Stomach (tissue), 9 donors: Measurements from ENCODE around the gene YWHAG. TPM values are rescaled to one million over a fixed set of nuclear protein-coding genes. Genes with fewer than 3 reads are reported as not detected.

Experiments
- DNase-seq, 2 donors: peaks; one replicate each; pipeline versions ENCODE4 v3.0.0 to v3.0.0-alpha.2; 2013 to 2019
- H3K27ac ChIP-seq, 5 donors: fragments of 200-600 bp in 4 of 5; sonication (generic) in 4 of 5; one replicate each; pipeline ENCODE4 v1.5.1; 2013 to 2019; ENCODE audit warnings: mild to moderate bottlenecking in 1 of 5, moderate library complexity in 1 of 5
- H3K27me3 ChIP-seq, 3 donors: fragments of 200-600 bp; sonication (generic); one replicate each; pipeline ENCODE4 v1.5.1; 2017 to 2019; ENCODE audit warnings: mixed run types in 1 of 3
- H3K36me3 ChIP-seq, 4 donors: fragments of 200-600 bp; sonication (generic); 1 replicate in 3 of 4; 2 replicates in 1 of 4; pipeline ENCODE4 v1.5.1; 2016 to 2019
- H3K4me1 ChIP-seq, 4 donors: fragments of 200-600 bp; sonication (generic); one replicate each; pipeline ENCODE4 v1.5.1; 2016 to 2019
- H3K4me3 ChIP-seq, 4 donors: fragments of 200-600 bp; sonication (generic) in 3 of 4; one replicate each; pipeline ENCODE4 v1.5.1; 2016 to 2019; ENCODE audit warnings: mild to moderate bottlenecking in 1 of 4
- H3K9me3 ChIP-seq, 4 donors: fragments of 200-600 bp; sonication (generic); one replicate each; pipeline ENCODE4 v1.5.1; 2016 to 2019
- CTCF ChIP-seq, 7 experiments: fragments of 450-650 bp in 4 of 7; fragments of 200-600 bp in 3 of 7; sonication (generic) in 3 of 7; IDR thresholded peaks; one replicate each; pipeline ENCODE4 v1.5.1; 2016 to 2019; ENCODE audit warnings: antibody characterized with exemption in 7 of 7, control low read depth in 2 of 7, mild to moderate bottlenecking in 1 of 7
- EP300 ChIP-seq: sonication (generic); formaldehyde crosslinking; IDR thresholded peaks from one replicate; pipeline ENCODE4 v1.6.1; 2017; ENCODE audit warnings: antibody characterized with exemption
- POLR2A ChIP-seq, 4 donors: fragments of 450-650 bp; IDR thresholded peaks; one replicate each; pipeline ENCODE4 v1.6.1; 2016; ENCODE audit warnings: antibody characterized with exemption in 4 of 4, control low read depth in 2 of 4, mild to moderate bottlenecking in 1 of 4, moderate library complexity in 1 of 4
- POLR2AphosphoS5 ChIP-seq, 3 donors: sonication (generic); formaldehyde crosslinking; IDR thresholded peaks; one replicate each; pipeline ENCODE4 v1.6.1; 2016; ENCODE audit warnings: antibody characterized with exemption in 3 of 3
- WGBS, 5 donors: extraction: QIAGEN DNeasy Blood & Tissue Kit in 3 of 5; methylation state at CpG; one replicate each; pipeline versions ENCODE4 v1.1.5 to v1.1.7; 2013 to 2018; 5-methylcytosine and 5-hydroxymethylcytosine counted together
- intact Hi-C: fragments of 100-400 bp; cut with DNase I; formaldehyde crosslinking; loops from one replicate; pipeline ENCODE4 v1.15.1; 2023; ENCODE audit warnings: low total_unique reads
- polyA plus RNA-seq, 3 donors: library from polyadenylated mRNA; stranded (reverse); fragments of 200-250 nt; gene quantifications; one replicate each; pipeline ENCODE4 v1.2.3, GENCODE V29; 2013
- total RNA-seq, 5 donors: library from RNA; depleted of rRNA; stranded (reverse); fragments of >200 nt; gene quantifications; one replicate each; pipeline versions ENCODE4 v1.1.0 to v1.2.3, GENCODE V29; 2014 to 2016
- donor health status: healthy with polysubstance abuse.
- donor health status: Bipolar disorder and iron deficiency.
- donor health status: healthy.

Gene YWHAG
- total and polyA plus RNA-seq, 8 donors = 26.7 to 64.6 (median 45.9) TPM

- WGBS, 5 donors = 48 to 64% (median 62%) methylated on average over 9 of the region's 9 CpGs
- intact Hi-C loops = no loop called here
- Histone ChIP-seq H3K27ac (no peak overlapping the region), H3K27me3 (no peaks in the 10 kb centered on the region), H3K4me1 (peaks cover 25 to 79% (median 54%) of the 10 kb centered on the region in 4 donors), H3K9me3 (no peaks in the 10 kb centered on the region), H3K4me3 (no peak overlapping the region), H3K36me3 (peaks cover 14 to 35% (median 30%) of the 10 kb centered on the region in 4 donors)
- DNase-seq = no peak
- TF ChIP-seq EP300 (no peak), POLR2AphosphoS5 (IDR thresholded peaks at IDR 0.05) (no peak), POLR2A (IDR thresholded peaks at IDR 0.05) (no peak), CTCF (IDR thresholded peaks at IDR 0.05) (no peak)
Measured at GRCh38 chr7:76332078-76332477, 26.7 kb downstream of the YWHAG start.

GRCh38 chr7:76330673-76331072 lies 28.1 kb downstream of the YWHAG start:
- 69 to 93% (median 85%) methylated on average over 5 of the region's 5 CpGs for WGBS, 5 donors
- Histone ChIP-seq H3K4me3 (no peak overlapping the region), H3K27me3 (no peaks in the 10 kb centered on the region), H3K36me3 (peaks cover 23 to 49% (median 40%) of the 10 kb centered on the region in 4 donors), H3K9me3 (no peaks in the 10 kb centered on the region), H3K27ac (no peak overlapping the region), H3K4me1 (peaks cover 25 to 86% (median 52%) of the 10 kb centered on the region in 4 donors)
- DNase-seq = no peak
- TF ChIP-seq EP300 = no peak
- TF ChIP-seq CTCF (IDR thresholded peaks at IDR 0.05) = no peak
- no peak for TF ChIP-seq POLR2AphosphoS5 (IDR thresholded peaks at IDR 0.05)
- TF ChIP-seq POLR2A (IDR thresholded peaks at IDR 0.05) = no peak
- intact Hi-C loops = no loop called here

DNA sequence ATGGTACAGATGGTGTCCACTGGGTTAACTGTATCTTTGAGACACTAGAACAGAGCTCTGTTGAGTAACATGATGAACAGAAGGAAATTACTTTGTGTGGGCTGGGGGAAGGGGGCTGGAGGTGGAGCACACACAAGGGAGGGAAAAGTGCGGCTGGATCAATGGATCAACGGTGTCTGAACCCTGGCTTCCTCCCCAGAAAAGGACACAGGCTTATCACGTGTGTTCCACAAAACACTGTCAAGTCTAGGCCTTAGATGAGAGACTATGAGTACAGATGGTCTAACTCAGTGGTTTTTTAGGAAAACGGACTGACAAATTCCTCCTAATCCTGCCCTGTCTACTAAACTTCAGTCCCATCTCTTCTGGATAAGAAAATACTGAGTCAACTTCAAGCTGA lies 28.5 kb downstream of the YWHAG start:
- no peaks in the 10 kb centered on the region for H3K9me3 ChIP-seq
- intact Hi-C loops = no loop called here
- peaks cover 25 to 53% (median 43%) of the 10 kb centered on the region in 4 donors for H3K36me3 ChIP-seq
- H3K4me1 ChIP-seq = peaks cover 25 to 82% (median 51%) of the 10 kb centered on the region in 4 donors
- 56 to 68% (median 65%) methylated on average over 4 of the region's 4 CpGs for WGBS, 5 donors
- no peak for DNase-seq
- no peaks in the 10 kb centered on the region for H3K27me3 ChIP-seq
- TF ChIP-seq CTCF (IDR thresholded peaks at IDR 0.05) = no peak
- TF ChIP-seq POLR2A (IDR thresholded peaks at IDR 0.05) = no peak
- no peak for TF ChIP-seq EP300
- no peak for TF ChIP-seq POLR2AphosphoS5 (IDR thresholded peaks at IDR 0.05)
- H3K4me3 ChIP-seq = no peak overlapping the region
- H3K27ac ChIP-seq = no peak overlapping the region

DNA sequence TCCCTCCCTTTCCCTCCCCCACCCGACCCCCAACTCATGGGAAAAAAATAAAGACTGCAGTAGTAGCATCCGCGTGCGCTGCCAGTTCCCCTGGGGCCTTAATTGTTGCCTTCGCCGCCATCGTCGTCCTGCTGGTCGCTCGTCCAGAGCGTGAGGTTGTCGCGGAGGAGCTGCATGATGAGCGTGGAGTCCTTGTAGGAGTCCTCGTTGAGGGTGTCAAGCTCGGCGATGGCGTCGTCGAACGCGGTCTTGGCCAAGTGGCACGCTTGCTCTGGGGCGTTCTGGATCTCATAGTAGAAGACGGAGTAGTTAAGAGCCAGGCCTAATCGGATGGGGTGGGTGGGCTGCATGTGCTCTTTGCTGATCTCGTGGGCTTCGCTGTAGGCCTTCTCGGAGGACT lies 29.3 kb downstream of the YWHAG start:
- Histone ChIP-seq H3K4me3 (no peak overlapping the region), H3K4me1 (peaks cover 25 to 75% (median 48%) of the 10 kb centered on the region in 4 donors), H3K27me3 (no peaks in the 10 kb centered on the region), H3K27ac (no peak overlapping the region), H3K36me3 (peaks cover 25 to 61% (median 49%) of the 10 kb centered on the region in 4 donors), H3K9me3 (no peaks in the 10 kb centered on the region)
- no peak for DNase-seq
- TF ChIP-seq POLR2A (IDR thresholded peaks at IDR 0.05) (no peak), EP300 (no peak), POLR2AphosphoS5 (IDR thresholded peaks at IDR 0.05) (no peak), CTCF (IDR thresholded peaks at IDR 0.05) (no peak)
- 93 to 95% (median 94%) methylated on average over 27 to 29 of the region's 29 CpGs for WGBS, 5 donors
- intact Hi-C loops = no loop called here
